NCI-H2227 (cell line): ENCODE measurements around the gene IGFBP6.

Source experiments
- DNase-seq: peaks from one replicate; lab custom pipeline; 2025; ENCODE audit not compliant: unreplicated experiment; lab: John Stamatoyannopoulos, UW

Gene IGFBP6

DNA sequence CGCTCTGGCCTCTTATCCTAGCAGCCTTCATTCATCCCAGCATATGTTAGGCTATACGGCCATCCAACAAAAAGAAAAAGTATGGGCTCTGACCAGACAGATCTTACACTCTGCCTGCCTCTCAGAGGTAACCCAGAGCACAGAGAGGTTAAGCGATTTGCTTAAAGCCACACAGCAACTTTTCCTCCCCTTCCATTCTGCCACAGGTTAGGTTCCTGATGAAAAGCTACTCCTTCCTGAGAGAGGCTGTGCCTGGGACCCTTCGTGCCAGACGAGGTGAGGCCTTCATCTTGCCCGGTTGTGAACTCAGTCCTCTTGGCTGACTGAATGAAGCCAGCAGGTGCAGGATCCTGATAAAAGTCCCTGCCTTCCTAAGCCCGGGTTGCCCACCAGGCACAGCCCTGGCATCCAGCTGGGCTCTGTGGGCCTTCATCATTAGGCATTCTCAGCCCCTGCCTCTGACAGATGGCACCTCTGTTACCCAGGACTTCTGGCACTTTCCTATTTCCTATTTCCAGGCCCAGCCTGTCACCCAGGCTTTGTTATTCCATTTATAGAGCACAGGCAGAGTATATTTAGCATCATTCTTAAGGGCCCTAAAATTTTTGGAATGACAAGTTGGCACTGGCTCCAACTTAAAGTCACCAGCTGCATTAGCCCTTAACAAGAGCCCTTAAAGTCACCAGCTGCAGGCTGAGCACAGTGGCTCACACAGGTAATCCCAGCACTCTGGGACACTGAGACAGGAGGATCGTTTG is 18.6 kb downstream of the IGFBP6 start:
- DNase-seq: no peak

GRCh38 chr12:53118751-53119300 is 21.4 kb downstream of the IGFBP6 start:
- no peak for DNase-seq

DNA sequence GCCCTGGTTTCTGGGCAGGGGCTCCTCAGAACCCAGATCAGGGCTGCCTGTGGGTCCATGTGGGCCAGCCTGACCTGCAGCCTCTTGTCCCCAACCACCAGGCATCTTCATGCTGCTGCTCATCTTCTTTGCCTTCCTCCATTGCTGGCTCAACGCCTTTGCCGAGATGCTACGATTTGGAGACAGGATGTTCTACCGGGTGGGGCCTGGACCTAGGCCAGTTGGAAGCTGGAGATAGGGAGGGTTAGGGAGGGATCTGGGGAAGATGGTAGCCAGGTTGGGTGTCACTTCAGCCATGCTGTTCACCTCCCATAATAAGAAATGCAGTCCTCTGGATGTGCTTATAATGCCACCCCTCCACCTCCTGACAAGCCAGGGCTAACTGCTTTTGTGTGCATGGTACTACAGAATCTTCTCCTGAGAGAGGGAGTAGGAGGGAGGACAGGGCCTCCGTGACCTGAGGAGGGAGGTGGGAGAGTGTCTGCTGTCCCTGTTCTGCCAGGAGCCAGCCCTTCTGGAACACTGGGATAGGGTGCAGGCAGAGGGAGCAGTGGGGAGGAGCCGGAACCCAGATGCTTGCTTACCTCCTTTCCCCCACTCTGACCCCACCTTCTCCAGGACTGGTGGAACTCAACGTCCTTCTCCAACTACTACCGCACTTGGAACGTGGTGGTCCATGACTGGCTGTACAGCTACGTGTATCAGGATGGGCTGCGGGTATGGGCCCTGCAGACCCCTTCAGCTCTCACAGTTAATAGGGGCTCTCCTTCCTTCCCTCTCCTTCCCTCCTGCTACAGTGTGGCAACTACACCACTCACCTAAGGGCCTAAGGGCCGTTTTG is 23.4 kb downstream of the IGFBP6 start:
- no peak for DNase-seq

DNA sequence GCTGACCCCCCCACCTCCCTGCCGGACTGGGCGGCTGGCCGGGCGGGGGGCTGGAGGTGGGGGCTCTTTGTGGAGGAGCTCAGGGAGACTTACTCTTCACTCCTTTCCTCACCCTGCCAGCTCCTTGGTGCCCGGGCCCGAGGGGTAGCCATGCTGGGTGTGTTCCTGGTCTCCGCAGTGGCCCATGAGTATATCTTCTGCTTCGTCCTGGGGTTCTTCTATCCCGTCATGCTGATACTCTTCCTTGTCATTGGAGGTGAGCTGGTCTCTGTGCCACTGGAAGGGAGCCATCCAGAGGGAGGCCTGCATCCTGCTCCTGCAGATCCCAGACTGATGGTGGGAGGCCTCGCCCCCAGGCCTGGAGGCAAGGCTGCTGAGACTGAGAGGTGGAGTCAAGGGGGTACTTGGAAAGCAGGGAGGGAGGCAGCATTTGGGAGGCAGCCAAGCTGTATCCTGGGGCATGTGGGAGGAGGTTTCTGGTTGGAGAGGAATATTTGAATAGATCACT is 25.5 kb downstream of the IGFBP6 start:
- no peak for DNase-seq

GRCh38 chr12:53123578-53124351 is 26.3 kb downstream of the IGFBP6 start:
- DNase-seq: no peak

DNA sequence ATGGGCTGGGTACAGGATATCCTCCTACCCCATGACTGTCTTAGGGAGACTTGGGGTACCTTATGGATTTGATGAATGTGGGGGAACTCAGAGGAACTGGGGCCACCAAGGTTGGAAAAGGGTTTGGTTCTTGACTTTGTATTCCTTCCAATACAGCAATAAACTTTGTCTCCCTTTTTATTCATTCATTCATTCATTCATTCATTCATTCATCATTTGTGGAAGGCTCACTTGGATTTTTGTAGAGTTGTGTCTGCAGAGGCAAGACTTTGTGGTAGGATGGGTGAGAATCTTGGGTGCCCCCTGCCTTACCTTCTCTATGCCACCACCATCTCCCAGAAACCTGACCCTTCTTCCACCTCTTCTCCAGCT is 26.9 kb downstream of the IGFBP6 start:
- no peak for DNase-seq

- no peak for DNase-seq
These were observed 29.7 kb downstream of the IGFBP6 start for GRCh38 chr12:53127169-53127568.

- DNase-seq: no peak
These were observed 31.5 kb downstream of the IGFBP6 start for GRCh38 chr12:53128780-53129569.

GRCh38 chr12:53131844-53132243 is 34.4 kb downstream of the IGFBP6 start:
- no peak for DNase-seq

DNA sequence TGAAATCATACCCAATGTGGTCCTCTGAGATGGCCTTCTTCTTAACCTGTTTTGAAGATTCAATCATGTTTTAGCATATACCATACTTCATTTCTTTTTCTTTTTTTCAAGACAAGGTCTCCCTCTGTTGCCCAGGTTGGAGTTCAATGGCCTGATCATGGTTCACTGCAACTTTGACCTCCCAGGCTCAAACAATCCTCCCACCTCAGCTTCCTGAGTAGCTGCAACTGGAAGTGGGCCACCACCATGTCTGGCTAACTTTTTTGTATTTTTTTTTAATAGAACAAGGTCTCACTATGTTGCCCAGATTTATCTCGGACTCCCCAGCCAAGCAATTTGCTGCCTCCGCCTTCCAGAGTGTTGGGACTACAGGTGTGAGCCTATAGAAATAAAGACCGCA is 36.3 kb downstream of the IGFBP6 start:
- DNase-seq: no peak

DNA sequence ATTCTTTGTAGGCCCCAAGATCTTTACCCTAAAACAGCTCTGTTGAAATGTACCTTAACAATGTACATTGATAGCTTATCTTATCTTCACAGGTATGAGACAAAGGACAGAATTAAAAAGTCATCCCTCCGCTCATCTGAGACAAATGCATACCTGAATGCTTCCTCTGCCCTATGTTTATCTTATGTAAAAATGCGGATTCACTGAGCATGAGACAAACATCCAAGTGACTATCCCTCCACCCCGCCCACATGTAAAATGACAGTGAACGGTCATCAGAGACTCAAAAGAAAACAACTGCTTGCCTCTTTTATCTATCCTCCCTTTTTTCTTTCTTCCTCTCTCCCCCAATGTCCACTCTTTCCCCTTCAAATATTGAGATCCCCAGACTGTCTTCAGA is 45.9 kb downstream of the IGFBP6 start:
- no peak for DNase-seq

GRCh38 chr12:53145383-53146260 is 48.2 kb downstream of the IGFBP6 start:
- DNase-seq: no peak

DNA sequence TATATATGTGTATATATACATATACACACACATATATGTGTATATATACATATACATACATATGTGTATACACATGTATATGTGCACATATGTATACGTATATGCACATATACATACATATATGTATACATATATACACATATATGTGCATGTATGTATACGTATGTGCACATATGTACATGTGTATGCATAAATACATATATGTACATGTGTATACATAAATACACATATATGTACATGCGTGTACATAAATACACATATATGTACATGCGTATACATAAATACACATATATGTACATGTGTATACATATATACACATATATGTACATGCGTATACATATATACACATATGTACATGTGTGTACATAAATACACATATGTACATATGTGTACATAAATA is 49.7 kb downstream of the IGFBP6 start:
- no peak for DNase-seq

DNA sequence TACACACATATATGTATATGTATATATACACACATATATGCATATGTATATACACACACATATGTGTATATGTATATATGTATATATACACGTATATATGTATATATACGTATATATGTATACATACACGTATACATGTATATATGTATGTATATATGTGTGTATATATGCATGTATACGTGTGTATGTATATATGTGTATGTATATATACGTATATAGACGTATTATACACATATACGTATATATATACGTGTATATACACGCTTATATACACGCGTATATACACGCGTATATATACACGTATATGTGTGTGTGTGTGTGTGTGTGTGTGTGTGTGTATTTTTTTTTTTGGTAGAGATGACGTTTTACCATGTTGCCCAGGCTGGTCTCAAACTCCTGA is 50.2 kb downstream of the IGFBP6 start:
- DNase-seq: no peak

- no peak for DNase-seq
These were observed 53.6 kb downstream of the IGFBP6 start for GRCh38 chr12:53151039-53151438.
